Effector memory CD4-positive, alpha-beta T cell (primary cell): ENCODE data around the gene NOX5.

Experiments
- DNase-seq, 3 donors: peaks; one replicate each; pipeline ENCODE4 v3.0.0-alpha.2; 2020
- H3K27ac ChIP-seq: 2 replicates; pipeline ENCODE4 v1.7.0; 2013; ENCODE audit warnings: mild to moderate bottlenecking, low read length, moderate library complexity; ENCODE audit not compliant: insufficient read depth, poor library complexity, severe bottlenecking
- H3K27me3 ChIP-seq: replicated peaks from 2 replicates; pipeline ENCODE4 v1.7.0; 2013; ENCODE audit warnings: mild to moderate bottlenecking, low read length; ENCODE audit not compliant: insufficient read depth, control insufficient read depth, poor library complexity, severe bottlenecking
- H3K36me3 ChIP-seq: 2 replicates; pipeline ENCODE4 v1.7.0; 2013; ENCODE audit warnings: mild to moderate bottlenecking, low read length, moderate library complexity; ENCODE audit not compliant: control insufficient read depth, insufficient read depth
- H3K4me1 ChIP-seq: 2 replicates; pipeline ENCODE4 v1.7.0; 2013; ENCODE audit warnings: low read length, mild to moderate bottlenecking; ENCODE audit not compliant: control insufficient read depth, insufficient read depth, poor library complexity, severe bottlenecking
- H3K4me3 ChIP-seq: 2 replicates; pipeline ENCODE4 v1.7.0; 2013; ENCODE audit warnings: low read length, low read depth, mild to moderate bottlenecking; ENCODE audit not compliant: insufficient read depth, poor library complexity, severe bottlenecking
- H3K9me3 ChIP-seq: 2 replicates; pipeline ENCODE4 v1.7.0; 2013; ENCODE audit warnings: mild to moderate bottlenecking, low read length, moderate library complexity; ENCODE audit not compliant: control insufficient read depth

Gene NOX5

GRCh38 chr15:69017978-69018377, 3.5 kb downstream of the NOX5 start:
- Histone ChIP-seq H3K4me3 (no peak overlapping the region), H3K27me3 (no peaks in the 10 kb centered on the region), H3K4me1 (no peaks in the 10 kb centered on the region), H3K36me3 (no peaks in the 10 kb centered on the region), H3K9me3 (no peaks in the 10 kb centered on the region), H3K27ac (no peak overlapping the region)
- no peak for DNase-seq

GRCh38 chr15:69018951-69019350, 4.5 kb downstream of the NOX5 start:
- Histone ChIP-seq H3K4me3 (no peak overlapping the region), H3K4me1 (no peaks in the 10 kb centered on the region), H3K27me3 (no peaks in the 10 kb centered on the region), H3K36me3 (no peaks in the 10 kb centered on the region), H3K9me3 (no peaks in the 10 kb centered on the region), H3K27ac (no peak overlapping the region)
- DNase-seq: no peak

- Histone ChIP-seq H3K9me3 (no peaks in the 10 kb centered on the region), H3K36me3 (no peaks in the 10 kb centered on the region), H3K27ac (no peak overlapping the region), H3K4me3 (no peak overlapping the region), H3K4me1 (no peaks in the 10 kb centered on the region), H3K27me3 (no peaks in the 10 kb centered on the region)
- DNase-seq: no peak
These were observed 7.4 kb downstream of the NOX5 start for GRCh38 chr15:69021895-69022294.

GRCh38 chr15:69025320-69025719, 10.8 kb downstream of the NOX5 start:
- Histone ChIP-seq H3K27me3 (no peaks in the 10 kb centered on the region), H3K27ac (no peak overlapping the region), H3K4me1 (no peaks in the 10 kb centered on the region), H3K4me3 (no peak overlapping the region), H3K36me3 (no peaks in the 10 kb centered on the region), H3K9me3 (no peaks in the 10 kb centered on the region)
- no peak for DNase-seq

GRCh38 chr15:69026355-69026754, 11.9 kb downstream of the NOX5 start:
- no peaks in the 10 kb centered on the region for H3K27me3 ChIP-seq
- no peaks in the 10 kb centered on the region for H3K36me3 ChIP-seq
- H3K4me1 ChIP-seq: no peaks in the 10 kb centered on the region
- no peaks in the 10 kb centered on the region for H3K9me3 ChIP-seq
- DNase-seq: no peak
- no peak overlapping the region for H3K4me3 ChIP-seq
- no peak overlapping the region for H3K27ac ChIP-seq

GRCh38 chr15:69027976-69028518, 13.6 kb downstream of the NOX5 start:
- Histone ChIP-seq H3K36me3 (no peaks in the 10 kb centered on the region), H3K4me1 (no peaks in the 10 kb centered on the region), H3K4me3 (no peak overlapping the region), H3K9me3 (no peaks in the 10 kb centered on the region), H3K27me3 (no peaks in the 10 kb centered on the region), H3K27ac (no peak overlapping the region)
- no peak for DNase-seq

GRCh38 chr15:69031013-69032001, 16.8 kb downstream of the NOX5 start:
- DNase-seq: no peak
- peak overlapping the region; percentile 12 for H3K4me3 ChIP-seq
- H3K27ac ChIP-seq: no peak overlapping the region
- H3K27me3 ChIP-seq: no peaks in the 10 kb centered on the region
- no peaks in the 10 kb centered on the region for H3K4me1 ChIP-seq
- no peaks in the 10 kb centered on the region for H3K36me3 ChIP-seq
- no peaks in the 10 kb centered on the region for H3K9me3 ChIP-seq

- Histone ChIP-seq H3K36me3 (no peaks in the 10 kb centered on the region), H3K4me1 (no peaks in the 10 kb centered on the region), H3K4me3 (no peak overlapping the region), H3K27ac (no peak overlapping the region), H3K9me3 (no peaks in the 10 kb centered on the region), H3K27me3 (no peaks in the 10 kb centered on the region)
- no peak for DNase-seq
These were observed 17.5 kb downstream of the NOX5 start for GRCh38 chr15:69032031-69032430.

GRCh38 chr15:69032703-69033373, 18.3 kb downstream of the NOX5 start:
- Histone ChIP-seq H3K4me3 (no peak overlapping the region), H3K27me3 (no peaks in the 10 kb centered on the region), H3K27ac (no peak overlapping the region), H3K9me3 (no peaks in the 10 kb centered on the region), H3K4me1 (no peaks in the 10 kb centered on the region), H3K36me3 (no peaks in the 10 kb centered on the region)
- no peak for DNase-seq

- Histone ChIP-seq H3K27ac (no peak overlapping the region), H3K4me3 (no peak overlapping the region), H3K9me3 (no peaks in the 10 kb centered on the region), H3K36me3 (no peaks in the 10 kb centered on the region), H3K4me1 (no peaks in the 10 kb centered on the region), H3K27me3 (no peaks in the 10 kb centered on the region)
- no peak for DNase-seq
These were observed 19.9 kb downstream of the NOX5 start for GRCh38 chr15:69034352-69034751.
